GM19025 (cell line): ENCODE data around the gene CREB3L2.
"Not testable (repeated sequence)": the region's sequence is repeated elsewhere in the genome, so short reads cannot be mapped to it uniquely, and the experiment has no call there.

Experiments
- ATAC-seq: cut with Tn5 transposase; IDR thresholded peaks from one replicate; pipeline ENCODE4 v1.9.1; 2021; ENCODE audit warnings: mild to moderate bottlenecking, low read depth, moderate library complexity; ENCODE audit not compliant: unreplicated experiment

The CREB3L2 gene

DNA sequence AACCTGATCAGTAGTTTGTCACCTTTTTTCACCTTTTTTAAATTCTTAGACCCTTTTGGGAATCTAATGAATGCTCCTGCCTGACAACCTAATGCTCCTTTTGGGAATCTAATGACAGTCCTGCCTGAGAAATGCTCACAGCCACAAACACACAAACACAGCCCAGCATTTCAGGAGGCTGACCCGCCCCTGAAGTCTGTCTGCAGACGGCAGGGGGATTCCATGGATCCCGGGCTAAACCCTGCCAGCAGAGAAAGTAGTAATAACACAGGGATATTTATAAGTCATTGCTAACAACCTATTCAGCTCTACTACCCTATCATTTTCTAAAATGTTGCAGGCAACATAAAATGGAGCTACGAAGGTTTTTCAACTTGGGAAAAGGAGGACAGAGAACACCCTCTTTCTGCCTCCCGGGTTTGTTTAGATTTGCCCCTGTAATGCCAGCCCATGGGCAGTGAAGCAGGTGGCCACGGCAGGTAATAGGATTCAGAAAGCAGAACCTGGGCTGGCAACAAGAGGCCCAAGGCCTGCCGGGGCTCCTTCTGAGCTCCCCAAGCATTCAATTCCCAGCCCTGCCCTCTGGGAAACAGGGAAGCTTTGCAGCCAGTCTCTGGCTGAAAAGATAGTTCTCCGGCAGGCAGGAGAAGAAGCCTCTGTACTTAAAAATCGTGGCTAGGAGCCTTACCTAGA lies 65.2 kb downstream of the CREB3L2 start:
- no peak for ATAC-seq

DNA sequence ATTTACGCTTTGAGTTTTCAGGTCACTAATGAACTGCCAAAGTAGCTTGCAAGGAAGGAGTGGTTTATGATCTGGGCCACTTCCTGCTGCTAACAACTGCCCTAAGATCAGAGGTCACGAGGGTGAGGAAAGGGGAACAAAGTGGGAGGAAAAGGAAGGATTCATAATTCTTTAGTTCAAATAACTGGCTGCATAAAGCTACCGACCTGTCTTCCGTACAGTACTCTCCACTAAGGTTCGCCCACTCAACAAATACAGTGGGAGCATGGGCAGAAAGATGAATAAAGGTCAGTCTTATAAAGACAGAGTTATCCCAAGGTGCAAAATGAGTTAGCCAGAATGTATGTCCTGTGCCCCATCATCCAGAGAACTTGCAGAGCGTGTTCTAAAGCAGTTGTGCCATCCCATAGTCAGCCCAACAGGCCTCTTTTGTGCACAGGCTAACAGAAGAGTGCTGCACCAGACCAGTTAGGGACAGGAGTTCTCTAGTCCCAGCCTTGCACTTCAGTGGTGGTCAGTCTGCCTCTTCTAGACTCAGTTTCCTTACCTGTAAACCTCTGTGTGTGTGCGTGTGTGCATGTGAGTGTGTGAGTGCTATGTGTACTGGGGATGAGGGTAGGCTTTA lies 65.9 kb downstream of the CREB3L2 start:
- no peak for ATAC-seq

DNA sequence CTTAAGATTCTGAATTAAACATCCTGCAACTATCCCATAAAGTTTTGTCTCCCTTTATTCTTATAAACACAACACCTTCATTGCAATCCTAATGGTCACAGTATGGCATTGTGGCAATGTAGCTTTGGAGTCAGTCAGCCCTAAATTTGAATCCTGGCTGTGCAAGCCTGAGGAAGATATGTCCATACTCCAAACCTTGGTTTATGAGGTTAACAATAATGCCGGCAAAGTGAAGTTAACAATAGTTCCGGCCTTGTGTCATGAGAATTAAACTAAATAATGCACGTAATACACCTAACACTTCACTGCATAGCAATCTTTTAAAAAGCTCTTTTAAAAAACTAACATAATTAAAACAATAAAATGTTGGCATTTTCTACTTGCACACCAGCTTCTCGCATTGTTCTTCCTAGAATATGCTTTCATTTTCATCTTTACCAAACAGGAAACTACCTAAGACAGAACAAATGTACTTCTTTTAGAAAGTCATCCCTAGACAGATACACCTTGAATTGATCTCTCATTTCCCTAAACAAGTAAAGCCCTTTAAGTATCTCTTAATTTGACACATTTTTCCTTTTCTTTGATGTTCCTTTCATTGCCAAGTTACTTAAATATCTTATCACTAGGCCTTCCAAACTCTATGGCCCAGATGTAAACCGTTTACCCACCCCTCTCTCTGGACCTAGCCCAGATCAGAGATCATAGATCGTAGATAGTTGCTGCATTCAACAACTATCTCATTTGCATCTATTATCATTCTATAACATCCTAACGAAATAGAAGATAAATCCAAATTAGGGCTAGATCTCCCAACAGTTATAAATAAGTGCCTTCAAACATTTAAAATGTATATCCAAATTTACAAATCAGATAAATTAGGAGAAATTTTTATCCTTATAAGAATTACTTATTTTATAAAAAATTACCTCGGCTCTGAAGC lies 66.7 kb downstream of the CREB3L2 start:
- peak; percentile 81 for ATAC-seq

DNA sequence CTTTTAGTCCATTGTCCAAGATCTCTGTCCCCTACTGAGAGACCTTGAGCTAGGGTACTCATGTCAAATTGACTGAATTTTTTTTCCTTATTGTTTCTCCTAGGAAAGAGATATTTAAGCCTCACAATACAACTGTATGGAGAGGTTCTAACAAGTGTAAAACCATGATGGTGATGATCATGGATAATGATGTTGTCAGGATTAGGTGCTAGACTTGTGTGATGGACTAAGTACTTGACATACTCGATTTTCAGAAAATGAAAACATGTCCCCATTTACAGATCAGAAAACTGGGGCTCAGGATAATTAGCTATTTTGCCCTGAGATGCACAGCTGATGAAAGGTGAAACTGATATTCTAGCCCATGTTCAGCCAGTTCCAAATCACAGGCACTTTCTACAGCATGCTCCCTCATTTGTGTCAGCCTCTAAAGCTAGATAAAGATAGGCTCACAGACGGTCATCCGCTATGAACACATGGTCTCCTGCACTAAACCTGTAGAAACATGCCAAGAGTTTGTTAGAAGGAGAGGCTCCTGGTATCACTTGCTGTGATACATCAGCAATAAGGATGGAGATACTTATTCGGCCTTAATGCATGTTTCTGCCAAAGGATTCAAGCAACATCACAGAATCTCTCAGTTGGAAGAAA lies 67.6 kb downstream of the CREB3L2 start:
- ATAC-seq, result no peak

DNA sequence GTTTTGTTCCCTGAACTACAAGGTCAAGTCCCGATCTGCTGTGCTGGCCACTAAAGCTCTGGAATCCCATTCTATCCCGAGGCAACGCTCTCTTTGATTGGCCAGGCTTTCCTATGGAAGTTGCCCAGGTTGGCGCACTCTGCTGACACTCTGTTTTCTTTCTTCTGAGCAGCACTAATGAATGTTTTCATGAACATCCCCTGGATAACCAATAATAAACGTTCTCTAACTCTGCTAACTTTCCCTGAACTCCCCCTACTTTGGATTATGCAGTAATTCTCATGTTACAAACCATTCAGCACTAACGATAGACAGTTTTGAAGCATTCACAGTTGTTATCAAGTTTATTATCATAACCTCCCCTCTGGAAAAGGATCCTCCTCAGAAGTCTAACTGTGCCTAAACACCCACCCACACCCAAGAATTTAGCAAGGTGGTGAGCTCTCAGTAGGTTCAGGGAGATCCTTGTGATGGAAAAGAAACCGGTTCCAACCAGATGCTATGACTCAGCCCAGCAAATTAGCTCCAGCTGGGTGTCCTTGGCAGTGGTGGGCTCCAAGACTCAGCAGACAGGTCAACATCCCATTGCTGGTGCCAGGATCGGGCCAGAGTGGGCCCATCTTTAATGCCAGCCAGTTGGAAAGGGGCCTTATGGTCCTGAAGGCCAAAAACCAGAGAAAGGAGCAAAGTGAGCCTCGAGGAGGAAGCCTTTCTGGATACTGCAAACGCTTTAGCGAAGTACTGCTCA lies 68.4 kb downstream of the CREB3L2 start:
- no peak for ATAC-seq

DNA sequence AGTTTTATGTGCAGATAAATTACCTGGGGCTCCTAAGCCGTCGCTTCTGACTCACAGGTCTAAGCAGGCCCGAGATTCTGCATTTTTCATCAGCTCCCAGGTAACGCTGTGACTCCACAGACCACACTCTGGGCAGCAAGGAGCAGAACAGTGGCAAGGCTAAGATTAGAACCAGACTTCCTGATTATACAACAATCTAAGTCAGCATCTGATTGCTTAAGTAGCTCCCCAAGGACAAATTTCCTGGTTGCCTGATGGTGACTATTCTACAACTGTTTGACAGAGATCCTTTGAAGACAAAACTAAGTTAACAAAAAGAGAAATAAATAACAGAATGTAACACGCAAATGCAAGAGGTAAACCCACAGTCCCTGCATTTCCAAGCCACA lies 69.0 kb downstream of the CREB3L2 start:
- no peak for ATAC-seq

DNA sequence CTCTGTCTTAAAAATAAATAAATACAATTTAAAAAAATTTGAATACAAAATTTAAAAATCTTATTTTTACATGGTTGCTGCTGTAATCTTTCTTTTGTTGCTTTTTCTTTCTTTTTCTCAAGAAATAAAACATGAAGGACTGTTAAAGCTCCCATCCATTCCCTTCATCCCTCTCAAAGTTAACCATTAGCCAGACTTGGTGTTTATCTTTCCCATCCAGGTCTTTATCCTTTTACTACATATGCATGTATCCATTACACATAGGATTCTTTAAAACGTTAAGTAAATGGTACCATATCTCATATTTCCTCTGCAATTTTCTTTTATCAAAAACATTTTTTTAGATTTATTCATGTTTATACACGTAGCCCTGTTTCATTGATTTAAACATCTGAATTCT lies 70.1 kb downstream of the CREB3L2 start:
- no peak for ATAC-seq

DNA sequence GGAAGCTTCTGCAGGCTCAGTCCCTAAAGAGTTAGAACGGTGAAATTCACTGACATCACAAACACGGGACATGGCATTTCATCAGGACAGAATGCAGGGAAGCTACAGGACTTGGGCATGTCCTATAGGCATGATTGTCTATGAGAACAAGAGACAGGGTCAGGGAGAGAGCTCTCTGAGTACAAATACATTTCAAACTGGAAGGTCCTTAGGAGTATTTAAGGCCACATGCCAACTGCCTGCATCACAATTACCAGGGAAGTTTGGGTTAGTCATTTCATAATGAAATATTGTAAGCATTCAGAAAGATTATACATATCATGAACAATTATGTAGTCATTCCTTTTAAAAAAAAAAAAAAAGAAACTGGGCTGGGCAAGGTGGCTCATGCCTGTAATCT lies 71.3 kb downstream of the CREB3L2 start:
- no peak for ATAC-seq

DNA sequence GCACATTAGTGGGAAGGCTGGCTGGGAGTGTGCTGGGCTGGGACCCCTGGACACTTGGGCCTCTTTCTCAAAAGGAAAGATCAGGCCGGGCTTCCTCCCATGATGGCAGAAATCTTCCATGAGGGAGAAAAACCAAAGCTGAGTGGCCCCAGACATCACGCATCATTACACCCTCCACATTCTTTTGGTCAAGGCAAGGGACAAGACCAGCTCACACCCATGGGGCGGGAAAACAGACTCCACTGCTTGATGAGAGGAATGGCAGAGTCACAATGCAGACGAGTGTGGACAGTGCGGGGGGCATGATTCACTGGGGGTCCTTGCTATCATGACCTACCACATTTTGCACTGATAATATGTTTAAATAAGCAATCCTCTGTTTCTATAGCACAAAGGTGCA lies 73.3 kb downstream of the CREB3L2 start:
- ATAC-seq, result no peak

DNA sequence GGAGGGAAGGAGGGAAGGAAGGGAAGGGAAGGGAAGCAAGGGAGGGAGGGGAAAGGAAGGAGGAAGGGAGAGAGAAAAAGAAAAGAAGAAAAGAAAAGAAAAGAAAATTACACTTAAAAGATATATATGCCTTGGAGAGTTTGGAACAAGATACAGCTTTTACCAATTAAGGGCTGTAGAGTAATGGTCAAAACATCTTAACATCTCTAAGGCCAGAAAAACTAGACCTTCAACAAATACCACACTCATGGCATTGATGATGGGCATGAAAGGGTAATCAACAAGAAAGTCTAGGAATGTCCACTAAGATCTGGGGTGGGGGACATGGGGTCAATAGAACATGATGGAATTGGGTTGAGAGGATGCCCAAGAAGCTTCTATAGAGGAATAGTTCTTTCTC lies 74.5 kb downstream of the CREB3L2 start:
- no peak for ATAC-seq

DNA sequence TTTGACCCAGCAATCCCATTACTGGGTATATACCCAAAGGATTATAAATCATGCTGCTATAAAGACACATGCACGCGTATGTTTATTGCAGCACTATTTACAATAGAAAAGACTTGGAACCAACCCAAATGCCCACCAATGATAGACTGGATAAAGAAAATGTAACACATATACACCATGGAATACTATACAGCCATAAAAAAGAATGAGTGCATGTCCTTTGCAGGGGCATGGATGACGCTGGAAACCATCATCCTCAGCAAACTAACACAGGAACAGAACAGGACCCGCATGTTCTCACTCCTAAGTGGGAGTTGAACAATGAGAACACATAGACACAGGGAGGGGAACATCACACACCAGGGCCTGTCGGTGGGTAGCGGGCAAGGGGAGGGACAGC lies 75.7 kb downstream of the CREB3L2 start:
- ATAC-seq, result not testable (repeated sequence)

DNA sequence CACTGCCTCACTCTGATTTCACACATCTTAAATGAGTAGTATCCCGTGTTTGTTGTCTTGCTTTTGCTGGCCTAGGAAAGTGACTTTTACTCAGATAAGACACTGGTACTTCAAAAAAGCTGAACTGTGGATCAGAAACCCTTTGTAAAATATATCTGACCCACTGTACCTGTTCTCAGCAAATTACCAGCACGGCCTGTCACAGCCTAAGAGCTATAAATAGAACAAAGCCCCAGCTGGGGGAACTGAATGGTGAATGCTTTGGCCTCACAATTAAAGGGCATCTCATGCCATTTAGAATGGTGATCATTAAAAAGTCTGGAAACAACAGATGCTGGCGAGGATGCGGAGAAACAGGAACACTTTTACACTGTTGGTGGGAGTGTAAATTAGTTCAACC lies 76.1 kb downstream of the CREB3L2 start:
- ATAC-seq, result no peak

DNA sequence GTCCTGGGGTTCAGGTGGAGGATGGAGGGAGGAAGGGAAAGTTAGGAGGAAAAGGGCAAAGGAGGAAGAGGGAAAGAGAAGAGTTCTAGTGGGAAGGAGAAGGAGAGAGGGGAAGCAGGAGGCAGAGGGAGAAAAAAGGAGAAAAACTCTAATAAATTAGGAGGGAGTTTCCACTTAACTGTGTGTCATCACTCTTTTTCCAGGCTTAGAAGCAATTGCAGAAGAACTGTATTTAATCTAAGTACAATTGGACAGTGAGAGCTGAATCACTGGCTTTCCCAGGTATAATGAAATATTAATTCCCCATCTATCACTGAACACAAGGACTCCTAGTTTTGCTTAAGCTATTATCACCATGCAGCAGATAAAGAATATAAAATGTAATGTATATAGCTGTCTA lies 76.8 kb downstream of the CREB3L2 start:
- ATAC-seq, result no peak

DNA sequence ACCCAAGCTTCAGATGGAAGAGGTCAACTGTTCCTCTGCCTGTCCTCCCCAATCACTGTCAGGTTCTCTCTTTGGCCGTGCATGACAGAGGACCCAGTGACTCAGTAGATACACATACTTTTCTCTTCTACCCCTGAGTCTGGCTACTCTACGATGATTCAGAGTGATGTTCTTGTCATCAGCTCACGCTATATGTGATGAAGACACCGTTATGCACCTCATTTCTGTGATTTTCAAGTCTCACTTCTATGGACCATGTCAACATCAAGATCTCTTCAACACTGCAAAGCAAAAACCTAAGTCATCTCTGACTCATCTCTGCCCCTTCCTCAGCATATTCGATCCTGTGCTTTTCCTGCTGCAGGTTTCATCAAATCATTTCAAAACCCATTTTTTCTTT lies 78.5 kb downstream of the CREB3L2 start:
- ATAC-seq, result no peak

DNA sequence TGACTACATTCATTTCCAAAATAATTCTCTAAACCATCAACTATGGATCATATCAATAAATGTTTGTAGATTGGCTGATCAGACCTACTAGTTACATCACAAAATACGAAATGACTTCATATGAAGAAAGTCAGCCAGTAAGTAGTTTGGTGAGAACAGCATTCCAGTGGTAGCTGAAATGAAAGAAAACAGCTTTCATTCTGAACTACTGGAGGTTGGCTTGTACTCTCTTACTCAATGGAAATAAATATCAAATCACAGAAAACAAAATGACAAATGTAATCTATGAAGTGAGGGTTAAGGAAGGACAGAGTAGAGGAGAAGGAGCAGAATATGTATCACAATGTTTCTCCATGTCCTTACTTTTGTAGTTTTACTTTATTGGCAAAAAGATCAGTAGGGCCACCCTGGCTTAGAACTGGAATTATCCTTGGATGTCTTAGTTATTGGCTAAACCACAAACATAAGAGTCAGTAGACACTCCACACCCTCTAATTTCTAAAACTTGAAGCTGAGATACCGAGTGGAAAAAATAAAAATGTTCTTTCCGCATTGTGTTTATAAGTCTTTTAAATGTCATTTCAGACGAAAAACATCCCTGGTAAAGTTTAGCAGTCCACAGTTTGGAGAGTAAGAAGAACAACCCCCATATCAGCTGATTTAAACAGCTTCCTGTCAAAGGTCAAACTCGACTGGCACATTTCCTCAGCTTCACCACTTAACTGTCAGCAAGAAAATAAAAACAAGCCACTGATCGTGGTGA lies 81.1 kb downstream of the CREB3L2 start:
- ATAC-seq, result no peak

DNA sequence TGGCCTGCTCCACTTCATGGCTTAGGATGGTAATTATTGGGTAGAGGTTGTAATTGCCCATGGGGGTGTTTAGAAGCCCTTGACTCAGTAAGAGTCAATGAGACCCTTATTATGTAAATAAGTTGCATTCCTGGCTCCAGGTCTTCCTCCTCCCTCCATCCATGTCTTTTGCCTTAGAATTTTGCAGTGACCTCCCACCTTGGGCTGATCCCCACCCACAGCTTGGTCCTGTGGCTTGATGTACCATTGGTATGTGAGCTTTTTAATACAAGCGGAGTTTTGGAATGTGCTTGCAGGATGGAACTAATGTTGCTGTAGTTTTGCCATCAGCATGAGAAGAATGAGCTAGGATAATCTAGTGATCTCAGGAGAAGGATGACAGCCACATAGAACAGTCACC lies 81.9 kb downstream of the CREB3L2 start:
- no peak for ATAC-seq

DNA sequence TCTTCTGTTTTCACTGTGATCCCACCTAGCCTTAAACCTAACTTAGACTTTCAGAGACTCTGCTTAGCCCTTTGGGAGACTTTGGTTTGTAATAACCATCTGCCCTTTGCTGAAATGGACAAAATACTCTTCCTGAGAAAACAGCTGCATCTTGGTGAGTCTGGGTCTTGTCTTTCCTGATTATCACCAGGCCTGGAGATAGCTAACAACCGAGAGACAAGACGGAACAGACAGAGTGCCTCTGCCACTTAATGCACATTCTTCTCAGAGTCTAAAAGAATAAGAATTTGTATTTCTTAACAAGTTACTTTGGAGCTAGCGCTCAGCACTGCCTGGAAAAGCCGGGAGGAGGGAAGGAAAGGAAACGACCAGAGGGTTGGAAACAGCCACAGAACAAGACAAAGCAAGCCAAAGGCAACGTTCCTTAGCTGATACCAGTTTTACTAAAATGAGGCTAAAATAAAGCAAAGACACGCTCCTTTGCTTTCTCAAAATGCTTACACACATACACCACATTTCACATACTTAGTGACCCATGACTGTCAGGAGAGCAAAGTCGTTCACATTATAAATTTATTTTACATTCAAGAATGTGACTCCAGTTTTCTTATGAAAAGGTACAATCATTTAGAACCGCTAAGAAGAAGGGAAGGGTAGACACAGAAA lies 84.8 kb downstream of the CREB3L2 start:
- no peak for ATAC-seq

DNA sequence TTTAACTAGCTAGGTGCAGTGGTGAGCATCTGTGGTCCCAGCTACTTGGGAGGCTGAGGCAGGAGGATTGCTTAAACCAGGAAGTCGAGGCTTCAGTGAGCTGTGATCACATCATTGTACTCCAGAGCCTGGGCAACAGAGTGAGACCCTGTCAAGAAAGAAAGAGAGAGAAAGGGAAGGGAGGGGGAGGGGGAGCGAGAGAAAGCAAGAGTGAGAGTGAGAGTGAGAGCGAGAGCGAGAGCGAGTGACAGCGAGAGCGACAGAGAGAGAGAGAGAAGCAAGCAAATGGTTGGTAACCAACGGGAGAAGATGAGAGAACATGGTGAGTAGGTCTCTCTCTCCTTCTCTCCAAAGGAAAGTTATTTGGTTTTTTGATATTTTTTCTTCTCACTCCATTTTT lies 85.3 kb downstream of the CREB3L2 start:
- no peak for ATAC-seq

DNA sequence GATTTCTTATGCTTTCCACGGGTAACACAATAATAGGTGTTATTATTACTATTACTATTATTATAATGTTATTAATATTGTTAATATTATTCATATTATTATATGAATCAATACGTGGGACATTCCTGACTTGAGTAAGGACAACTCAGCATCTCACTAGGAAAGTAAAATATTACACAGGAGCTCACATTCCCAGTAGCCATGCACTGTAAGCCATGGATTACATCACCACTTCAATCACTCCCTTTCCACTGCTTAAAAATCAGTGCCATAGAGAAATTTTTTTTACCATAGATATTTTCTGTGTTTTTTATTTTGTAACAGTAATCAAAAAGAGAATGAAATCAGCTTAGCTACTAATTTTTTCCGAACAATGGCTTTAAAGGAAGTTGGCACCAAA lies 86.6 kb downstream of the CREB3L2 start:
- ATAC-seq, result no peak
